IPS-20b (cell line): ENCODE data around the gene ENDOD1.

Experiments
- H3K27ac ChIP-seq: one replicate; pipeline ENCODE4 v1.5.1; 2013; ENCODE audit warnings: low read length
- H3K27me3 ChIP-seq: 2 replicates; pipeline ENCODE4 v1.6.1; 2013; ENCODE audit warnings: mild to moderate bottlenecking, low read length, inconsistent platforms; ENCODE audit not compliant: insufficient read depth
- H3K36me3 ChIP-seq: 2 replicates; pipeline ENCODE4 v1.6.1; 2013; ENCODE audit warnings: low read depth, mild to moderate bottlenecking, inconsistent platforms, low read length, moderate library complexity; ENCODE audit not compliant: insufficient read depth
- H3K4me1 ChIP-seq: 2 replicates; pipeline ENCODE4 v1.6.1; 2013; ENCODE audit warnings: mild to moderate bottlenecking, control low read depth, inconsistent platforms, low read length, moderate library complexity; ENCODE audit not compliant: insufficient read depth
- H3K4me3 ChIP-seq: 2 replicates; pipeline ENCODE4 v1.5.1; 2013; ENCODE audit warnings: mild to moderate bottlenecking, low read length, inconsistent platforms
- H3K9ac ChIP-seq: 2 replicates; pipeline ENCODE4 v1.6.1; 2013; ENCODE audit warnings: low read depth, mild to moderate bottlenecking, inconsistent platforms, low read length, moderate library complexity
- H3K9me3 ChIP-seq: 2 replicates; pipeline ENCODE4 v1.6.1; 2013; ENCODE audit warnings: mild to moderate bottlenecking, low read depth, low read length, inconsistent platforms; ENCODE audit not compliant: insufficient read depth

The ENDOD1 gene

GRCh38 chr11:95161248-95161647 lies 71.6 kb downstream of the ENDOD1 start:
- H3K27ac ChIP-seq, result no peak overlapping the region
- no peaks in the 10 kb centered on the region for H3K36me3 ChIP-seq
- no peak overlapping the region for H3K4me3 ChIP-seq
- no peak overlapping the region for H3K9ac ChIP-seq
- no peaks in the 10 kb centered on the region for H3K9me3 ChIP-seq
- H3K4me1 ChIP-seq, result no peaks in the 10 kb centered on the region
- H3K27me3 ChIP-seq, result no peaks in the 10 kb centered on the region

- Histone ChIP-seq H3K27me3 (no peaks in the 10 kb centered on the region), H3K9me3 (no peaks in the 10 kb centered on the region), H3K9ac (no peak overlapping the region), H3K4me3 (no peak overlapping the region), H3K27ac (no peak overlapping the region), H3K4me1 (peaks cover 5% of the 10 kb centered on the region; the same call in 1 of the 2 replicates), H3K36me3 (no peaks in the 10 kb centered on the region)
Observed at GRCh38 chr11:95163106-95163505, 73.5 kb downstream of the ENDOD1 start.

- Histone ChIP-seq H3K9ac (no peak overlapping the region), H3K27me3 (no peaks in the 10 kb centered on the region), H3K36me3 (no peaks in the 10 kb centered on the region), H3K4me1 (peaks cover 18% of the 10 kb centered on the region; the same call in 1 of the 2 replicates), H3K27ac (no peak overlapping the region), H3K4me3 (no peak overlapping the region), H3K9me3 (no peaks in the 10 kb centered on the region)
Observed at GRCh38 chr11:95165638-95166037, 76.0 kb downstream of the ENDOD1 start.

- Histone ChIP-seq H3K4me1 (peaks cover 18% of the 10 kb centered on the region; the same call in 1 of the 2 replicates), H3K9ac (no peak overlapping the region), H3K36me3 (peaks cover 3% of the 10 kb centered on the region), H3K27ac (no peak overlapping the region), H3K4me3 (no peak overlapping the region), H3K9me3 (no peaks in the 10 kb centered on the region), H3K27me3 (no peaks in the 10 kb centered on the region)
Observed at GRCh38 chr11:95166781-95167180, 77.1 kb downstream of the ENDOD1 start.

- H3K27ac ChIP-seq, result no peak overlapping the region
- no peak overlapping the region for H3K9ac ChIP-seq
- peaks cover 18% of the 10 kb centered on the region; the same call in 1 of the 2 replicates for H3K4me1 ChIP-seq
- no peak overlapping the region for H3K4me3 ChIP-seq
- H3K27me3 ChIP-seq, result no peaks in the 10 kb centered on the region
- H3K36me3 ChIP-seq, result peaks cover 32% of the 10 kb centered on the region
- H3K9me3 ChIP-seq, result no peaks in the 10 kb centered on the region
Observed at GRCh38 chr11:95170294-95170693, 80.6 kb downstream of the ENDOD1 start.

GRCh38 chr11:95175818-95176380 lies 86.3 kb downstream of the ENDOD1 start:
- Histone ChIP-seq H3K4me3 (no peak overlapping the region), H3K4me1 (no peaks in the 10 kb centered on the region), H3K27ac (no peak overlapping the region), H3K36me3 (peaks cover 80% of the 10 kb centered on the region), H3K9ac (no peak overlapping the region), H3K9me3 (no peaks in the 10 kb centered on the region), H3K27me3 (no peaks in the 10 kb centered on the region)
